Mesendoderm (in vitro differentiated cells): ENCODE measurements around the gene SH3BP2.

Source experiments
- DNase-seq: peaks from one replicate; pipeline ENCODE4 v3.0.0; 2013
- H2AK5ac ChIP-seq: 2 replicates; pipeline ENCODE4 v1.6.1; 2013; ENCODE audit warnings: low read length, inconsistent platforms
- H2BK120ac ChIP-seq: 2 replicates; pipeline ENCODE4 v1.6.1; 2013; ENCODE audit warnings: low read depth, mild to moderate bottlenecking, low read length, moderate library complexity, mixed read lengths
- H2BK15ac ChIP-seq: replicated peaks from 2 replicates; pipeline ENCODE4 v1.6.1; 2013; ENCODE audit warnings: low read depth, mild to moderate bottlenecking, moderate library complexity
- H2BK5ac ChIP-seq: 2 replicates; pipeline ENCODE4 v1.6.1; 2013; ENCODE audit warnings: low read length, inconsistent platforms
- H3K18ac ChIP-seq: 2 replicates; pipeline ENCODE4 v1.6.1; 2013; ENCODE audit warnings: mild to moderate bottlenecking, low read length, mixed read lengths
- H3K23ac ChIP-seq: one replicate; pipeline ENCODE4 v1.6.1; 2013; ENCODE audit warnings: low read length
- H3K27ac ChIP-seq: 2 replicates; pipeline ENCODE4 v1.5.1; 2013; ENCODE audit warnings: low read depth, mild to moderate bottlenecking, inconsistent platforms, low read length, moderate library complexity
- H3K27me3 ChIP-seq: 2 replicates; pipeline ENCODE4 v1.6.1; 2013; ENCODE audit warnings: low read length, control low read depth, mild to moderate bottlenecking, inconsistent platforms; ENCODE audit not compliant: insufficient read depth, poor library complexity
- H3K36me3 ChIP-seq: 2 replicates; pipeline ENCODE4 v1.6.1; 2013; ENCODE audit warnings: low read length, inconsistent platforms; ENCODE audit not compliant: control insufficient read depth, insufficient read depth
- H3K4ac ChIP-seq: one replicate; pipeline ENCODE4 v1.6.1; 2013; ENCODE audit warnings: low read depth, mild to moderate bottlenecking, low read length, moderate library complexity
- H3K4me1 ChIP-seq: 2 replicates; pipeline ENCODE4 v1.6.1; 2013; ENCODE audit warnings: low read depth, low read length, inconsistent platforms; ENCODE audit not compliant: control insufficient read depth
- H3K4me2 ChIP-seq: 2 replicates; pipeline ENCODE4 v1.6.1; 2013; ENCODE audit warnings: low read length
- H3K4me3 ChIP-seq: 2 replicates; pipeline ENCODE4 v1.5.1; 2013; ENCODE audit warnings: mild to moderate bottlenecking, low read length
- H3K56ac ChIP-seq: one replicate; pipeline ENCODE4 v1.6.1; 2013; ENCODE audit warnings: low read length
- H3K79me1 ChIP-seq: 2 replicates; pipeline ENCODE4 v1.6.1; 2013; ENCODE audit warnings: low read length, inconsistent platforms
- H3K79me2 ChIP-seq: 2 replicates; pipeline ENCODE4 v1.6.1; 2013; ENCODE audit warnings: mild to moderate bottlenecking, low read length; ENCODE audit not compliant: control insufficient read depth, insufficient read depth
- H3K9ac ChIP-seq: 2 replicates; pipeline ENCODE4 v1.6.1; 2013; ENCODE audit warnings: low read length, inconsistent platforms
- H4K5ac ChIP-seq: one replicate; pipeline ENCODE4 v1.6.1; 2013; ENCODE audit warnings: low read length
- H4K8ac ChIP-seq: one replicate; pipeline ENCODE4 v1.6.1; 2013; ENCODE audit warnings: low read depth, mild to moderate bottlenecking, control low read depth, low read length, moderate library complexity
- WGBS: extraction: QIAGEN DNeasy Blood & Tissue Kit; methylation state at CpG from one replicate; pipeline ENCODE4 v1.1.7; 2013; ENCODE audit warnings: low lambda C conversion rate, missing lambda C conversion rate; ENCODE audit not compliant: insufficient coverage; ENCODE audit errors: extremely low coverage; 5-methylcytosine and 5-hydroxymethylcytosine counted together

Gene SH3BP2

DNA sequence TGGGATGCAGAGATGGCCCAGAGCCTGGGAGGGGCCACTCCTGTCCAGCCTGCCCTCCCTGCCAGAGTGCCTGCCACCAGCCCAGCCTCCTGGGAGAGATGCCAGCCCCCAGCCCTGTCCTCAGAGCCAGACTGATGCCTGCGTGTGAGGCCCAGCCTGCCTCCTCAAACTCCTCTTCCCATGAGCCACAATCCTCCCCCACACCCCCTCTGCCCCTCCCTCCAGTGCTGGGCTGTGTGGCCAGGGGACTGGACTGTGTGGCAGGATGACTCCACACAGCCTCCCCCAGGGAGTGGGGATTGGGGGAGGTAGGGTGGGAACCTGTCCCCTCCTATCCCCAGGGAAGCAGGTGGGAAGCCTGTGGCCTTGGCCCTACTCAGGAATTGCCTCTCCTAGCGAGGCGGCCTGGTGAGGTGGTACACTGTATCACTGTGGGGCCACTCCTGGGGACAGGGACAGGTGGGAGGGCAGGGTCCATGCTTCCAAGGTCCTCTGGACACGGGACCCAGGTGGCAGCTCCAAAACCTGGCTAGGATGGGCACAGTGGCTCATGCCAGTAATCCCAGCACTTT lies 4.3 kb upstream of the SH3BP2 start:
- Histone ChIP-seq H2AK5ac (no peak overlapping the region), H3K79me2 (no peaks in the 10 kb centered on the region), H3K4ac (no peak overlapping the region), H4K8ac (no peak overlapping the region), H3K4me2 (no peak overlapping the region), H3K23ac (no peak overlapping the region), H3K4me3 (no peak overlapping the region), H3K79me1 (no peaks in the 10 kb centered on the region), H3K56ac (no peak overlapping the region), H3K36me3 (no peaks in the 10 kb centered on the region), H3K9ac (no peak overlapping the region), H3K4me1 (no peaks in the 10 kb centered on the region), H3K27ac (no peak overlapping the region), H2BK15ac (no peak overlapping the region), H4K5ac (no peak overlapping the region), H2BK5ac (no peak overlapping the region), H3K27me3 (no peaks in the 10 kb centered on the region), H3K18ac (no peak overlapping the region), H2BK120ac (no peak overlapping the region)
- DNase-seq, result no peak
- WGBS, result no CpG with 5 or more reads among the region's 4 CpGs

DNA sequence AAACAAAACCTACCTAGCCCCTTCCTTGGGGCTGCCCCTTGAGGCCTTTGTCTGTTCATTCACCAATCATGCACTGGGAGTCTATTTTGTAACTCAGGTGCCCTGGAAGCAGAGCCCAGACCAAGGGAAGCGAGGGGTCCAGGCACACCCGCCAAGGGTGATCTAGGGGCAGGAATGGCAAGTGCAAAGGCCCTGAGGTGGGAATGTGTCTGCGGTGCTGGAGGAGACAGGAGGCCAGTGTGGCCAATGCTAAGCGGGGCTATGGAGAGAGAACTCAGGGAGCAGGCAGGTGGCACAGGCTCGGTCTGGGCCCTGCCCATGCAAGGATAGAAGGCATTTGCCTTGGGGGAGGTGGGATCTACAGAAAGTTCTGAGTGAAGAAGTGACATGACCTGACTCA lies 3.5 kb upstream of the SH3BP2 start:
- Histone ChIP-seq H2AK5ac (no peak overlapping the region), H3K79me1 (no peaks in the 10 kb centered on the region), H3K27ac (no peak overlapping the region), H3K9ac (no peak overlapping the region), H3K4me1 (no peaks in the 10 kb centered on the region), H3K4ac (no peak overlapping the region), H3K4me2 (no peak overlapping the region), H3K4me3 (no peak overlapping the region), H4K8ac (no peak overlapping the region), H2BK120ac (no peak overlapping the region), H3K56ac (no peak overlapping the region), H2BK5ac (no peak overlapping the region), H3K36me3 (no peaks in the 10 kb centered on the region), H4K5ac (no peak overlapping the region), H3K23ac (no peak overlapping the region), H3K27me3 (no peaks in the 10 kb centered on the region), H3K79me2 (no peaks in the 10 kb centered on the region), H3K18ac (no peak overlapping the region), H2BK15ac (no peak overlapping the region)
- DNase-seq, result no peak
- no CpG with 5 or more reads among the region's 5 CpGs for WGBS

DNA sequence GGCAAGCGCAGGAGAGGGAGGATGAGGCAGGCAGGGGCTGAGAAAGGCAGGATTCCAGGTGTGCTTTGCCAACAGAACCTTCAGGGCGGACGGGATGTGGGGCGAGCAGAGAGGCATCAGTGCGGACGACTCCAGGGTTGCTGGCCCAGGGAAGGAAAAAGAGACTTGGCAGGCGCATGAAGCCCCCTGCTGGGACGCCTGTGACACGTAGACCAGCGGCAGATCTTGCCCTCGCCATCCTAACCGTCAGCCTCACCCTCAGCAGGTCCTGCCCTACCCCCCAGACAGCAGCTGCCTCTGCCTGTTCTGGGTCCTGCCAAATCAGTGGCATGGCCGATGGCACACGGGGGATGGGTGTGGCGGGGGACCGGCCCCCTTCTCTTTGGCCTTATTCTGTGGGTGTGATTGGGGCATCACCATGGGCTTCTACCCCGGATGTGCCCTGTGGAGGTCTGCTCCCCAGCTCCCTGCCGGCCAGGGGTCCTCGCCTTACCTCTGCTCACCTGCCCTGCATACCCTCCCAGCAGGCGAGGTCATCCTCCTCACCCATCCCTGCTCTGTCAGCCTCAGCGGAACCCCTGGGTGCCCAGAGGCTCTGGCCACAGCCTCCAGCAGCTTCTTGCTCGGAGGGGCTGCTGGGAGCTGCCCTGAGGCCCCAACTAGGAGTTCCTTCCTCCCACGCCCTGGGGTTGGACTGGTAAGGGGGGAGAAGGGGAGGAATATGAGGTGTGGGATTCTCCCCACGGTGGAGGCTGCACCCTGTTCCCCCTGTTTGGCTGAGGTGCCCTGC lies 2.9 kb upstream of the SH3BP2 start:
- Histone ChIP-seq H3K36me3 (no peaks in the 10 kb centered on the region), H4K5ac (no peak overlapping the region), H3K4me2 (no peak overlapping the region), H3K4me3 (no peak overlapping the region), H3K79me1 (no peaks in the 10 kb centered on the region), H3K4me1 (no peaks in the 10 kb centered on the region), H3K18ac (no peak overlapping the region), H3K4ac (no peak overlapping the region), H3K27me3 (no peaks in the 10 kb centered on the region), H3K56ac (no peak overlapping the region), H2BK5ac (no peak overlapping the region), H2AK5ac (no peak overlapping the region), H3K9ac (no peak overlapping the region), H3K23ac (no peak overlapping the region), H2BK15ac (no peak overlapping the region), H4K8ac (no peak overlapping the region), H3K79me2 (no peaks in the 10 kb centered on the region), H3K27ac (no peak overlapping the region), H2BK120ac (no peak overlapping the region)
- DNase-seq, result no peak
- WGBS, result no CpG with 5 or more reads among the region's 24 CpGs

DNA sequence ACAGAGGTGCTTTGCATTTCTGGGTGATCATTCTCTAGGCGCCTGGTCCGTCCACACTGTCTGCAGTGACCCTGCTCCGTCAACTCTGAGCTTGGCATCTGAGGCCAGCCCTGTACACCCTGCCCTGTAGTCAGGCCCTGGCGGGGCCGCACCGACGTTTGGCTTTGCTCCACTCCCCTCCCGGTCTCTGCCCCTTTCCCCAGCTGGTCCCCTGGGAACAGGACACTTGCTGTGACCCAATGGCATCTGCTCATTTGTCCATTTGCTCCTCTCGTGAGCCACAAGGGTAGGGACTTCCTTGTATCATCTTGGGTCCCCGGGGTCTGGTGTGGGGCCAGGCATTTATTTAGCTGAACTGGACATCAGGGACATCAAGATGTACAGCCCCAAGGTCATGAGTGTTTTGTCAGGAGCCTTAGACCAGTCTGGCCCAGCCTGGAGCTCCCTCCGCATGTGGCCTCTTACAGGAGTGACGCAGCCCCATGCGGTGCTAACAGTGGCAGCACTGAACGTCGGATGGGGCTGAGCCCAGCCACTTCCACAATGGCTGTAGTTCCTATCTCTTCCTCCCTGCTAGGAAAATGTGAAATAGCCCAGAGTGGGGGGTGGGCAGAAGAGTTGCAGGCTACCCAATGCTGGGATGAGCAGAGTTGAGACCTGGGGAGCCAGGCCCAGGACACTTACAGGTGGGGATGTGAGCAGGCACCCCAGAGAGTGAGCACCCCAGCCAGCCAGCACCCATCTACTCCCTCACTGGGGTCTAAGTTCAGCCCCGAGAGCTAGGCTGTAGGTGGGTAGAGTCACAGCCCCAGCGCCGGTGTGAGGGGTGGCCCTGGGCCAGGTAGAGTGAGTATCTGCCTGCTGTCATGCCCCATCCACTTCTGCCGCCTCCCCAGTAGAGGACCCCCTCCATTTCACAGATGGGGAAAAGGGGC lies 2.0 kb upstream of the SH3BP2 start:
- DNase-seq, result peak; percentile 40
- Histone ChIP-seq H2BK120ac (no peak overlapping the region), H3K36me3 (no peaks in the 10 kb centered on the region), H3K79me2 (no peaks in the 10 kb centered on the region), H3K56ac (peak overlapping the region; percentile 46), H3K4me2 (no peak overlapping the region), H3K4me1 (no peaks in the 10 kb centered on the region), H3K4me3 (no peak overlapping the region), H4K8ac (no peak overlapping the region), H2BK5ac (no peak overlapping the region), H3K4ac (no peak overlapping the region), H3K27me3 (no peaks in the 10 kb centered on the region), H4K5ac (no peak overlapping the region), H2AK5ac (no peak overlapping the region), H3K18ac (no peak overlapping the region), H3K9ac (no peak overlapping the region), H2BK15ac (no peak overlapping the region), H3K23ac (no peak overlapping the region), H3K79me1 (no peaks in the 10 kb centered on the region), H3K27ac (no peak overlapping the region)
- WGBS, result no CpG with 5 or more reads among the region's 19 CpGs

DNA sequence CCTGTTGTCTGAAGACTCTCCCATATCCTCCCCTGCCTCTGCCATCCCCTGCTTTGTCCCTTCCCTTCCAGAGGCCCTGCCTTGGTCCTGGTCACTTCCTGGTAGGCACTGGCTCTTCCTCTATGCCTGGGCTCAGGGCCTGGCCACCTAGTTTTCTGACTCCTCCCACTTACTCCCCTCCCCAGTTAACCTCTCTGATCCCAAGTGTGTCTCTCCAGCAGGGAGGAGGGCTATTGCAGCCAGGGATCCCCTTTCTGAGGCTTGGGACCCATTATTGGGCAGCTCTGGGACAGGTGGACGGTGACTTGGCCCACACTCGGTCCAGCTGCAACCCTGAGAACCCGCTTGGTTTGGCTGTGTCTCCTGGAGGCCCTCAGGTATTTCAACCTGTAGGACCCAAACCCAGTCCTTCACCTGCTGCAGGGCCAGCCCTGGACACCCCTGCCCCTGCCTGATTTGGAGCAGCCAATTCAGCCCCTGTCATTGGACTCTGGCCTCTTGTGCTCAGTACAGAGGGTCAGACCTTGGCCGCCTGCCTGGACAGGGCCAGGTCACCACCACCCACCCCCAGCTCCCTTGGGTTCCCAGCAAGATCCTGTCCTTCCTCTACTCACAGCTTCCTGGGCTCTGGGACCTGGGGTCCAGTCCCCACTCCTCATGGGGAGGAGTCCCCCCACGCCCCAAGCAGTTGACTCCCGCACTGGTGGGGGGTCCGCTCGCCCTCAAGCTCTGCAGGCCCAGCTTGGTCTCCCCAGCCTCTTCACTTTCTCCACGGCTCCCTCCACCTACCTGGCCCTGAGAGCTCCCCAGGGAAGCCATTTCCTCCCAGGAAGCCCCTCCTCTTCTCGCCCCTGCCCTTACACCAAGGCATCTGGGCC lies 1.1 kb upstream of the SH3BP2 start:
- Histone ChIP-seq H2BK15ac (no peak overlapping the region), H3K56ac (peak overlapping the region; percentile 46), H3K27ac (no peak overlapping the region), H3K4ac (no peak overlapping the region), H3K23ac (no peak overlapping the region), H3K27me3 (no peaks in the 10 kb centered on the region), H2BK120ac (no peak overlapping the region), H3K4me1 (no peaks in the 10 kb centered on the region), H3K79me1 (no peaks in the 10 kb centered on the region), H3K9ac (no peak overlapping the region), H2AK5ac (no peak overlapping the region), H2BK5ac (no peak overlapping the region), H3K36me3 (no peaks in the 10 kb centered on the region), H4K8ac (no peak overlapping the region), H3K4me2 (no peak overlapping the region), H4K5ac (no peak overlapping the region), H3K18ac (no peak overlapping the region), H3K79me2 (no peaks in the 10 kb centered on the region), H3K4me3 (no peak overlapping the region)
- no peak for DNase-seq
- no CpG with 5 or more reads among the region's 10 CpGs for WGBS
